Measurements from ENCODE around the gene LEKR1.

LEKR1 gene

DNA sequence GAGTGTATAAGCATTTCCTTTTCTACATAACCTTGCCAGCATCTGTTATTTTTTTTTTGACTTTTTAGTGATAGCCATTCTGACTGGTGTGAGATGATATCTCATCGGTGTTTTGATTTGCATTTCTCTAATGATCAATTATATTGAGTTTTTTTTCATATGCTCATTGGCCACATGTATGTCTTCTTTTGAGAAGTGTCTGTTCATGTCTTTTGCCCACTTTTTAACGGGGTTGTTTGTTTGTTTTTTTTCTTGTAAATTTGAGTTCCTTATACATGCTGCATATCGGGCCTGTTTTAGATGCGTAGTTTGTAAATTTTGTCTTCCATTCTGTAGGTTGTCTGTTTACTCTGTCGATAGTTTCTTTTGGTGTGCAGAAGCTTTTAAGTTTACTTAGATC, 89.2 kb downstream of the LEKR1 start:
- TF ChIP-seq, protein P1, sequence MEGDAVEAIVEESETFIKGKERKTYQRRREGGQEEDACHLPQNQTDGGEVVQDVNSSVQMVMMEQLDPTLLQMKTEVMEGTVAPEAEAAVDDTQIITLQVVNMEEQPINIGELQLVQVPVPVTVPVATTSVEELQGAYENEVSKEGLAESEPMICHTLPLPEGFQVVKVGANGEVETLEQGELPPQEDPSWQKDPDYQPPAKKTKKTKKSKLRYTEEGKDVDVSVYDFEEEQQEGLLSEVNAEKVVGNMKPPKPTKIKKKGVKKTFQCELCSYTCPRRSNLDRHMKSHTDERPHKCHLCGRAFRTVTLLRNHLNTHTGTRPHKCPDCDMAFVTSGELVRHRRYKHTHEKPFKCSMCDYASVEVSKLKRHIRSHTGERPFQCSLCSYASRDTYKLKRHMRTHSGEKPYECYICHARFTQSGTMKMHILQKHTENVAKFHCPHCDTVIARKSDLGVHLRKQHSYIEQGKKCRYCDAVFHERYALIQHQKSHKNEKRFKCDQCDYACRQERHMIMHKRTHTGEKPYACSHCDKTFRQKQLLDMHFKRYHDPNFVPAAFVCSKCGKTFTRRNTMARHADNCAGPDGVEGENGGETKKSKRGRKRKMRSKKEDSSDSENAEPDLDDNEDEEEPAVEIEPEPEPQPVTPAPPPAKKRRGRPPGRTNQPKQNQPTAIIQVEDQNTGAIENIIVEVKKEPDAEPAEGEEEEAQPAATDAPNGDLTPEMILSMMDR (conservative IDR thresholded peaks at IDR 0.05), result no peak
- H3K27ac ChIP-seq, result no peak overlapping the region

GRCh38 chr3:156918746-156919145, 92.6 kb downstream of the LEKR1 start:
- TF ChIP-seq, protein P1 (conservative IDR thresholded peaks at IDR 0.05), result no peak
- no peak overlapping the region for H3K27ac ChIP-seq

GRCh38 chr3:156919818-156920217, 93.7 kb downstream of the LEKR1 start:
- TF ChIP-seq, protein P1 (conservative IDR thresholded peaks at IDR 0.05), result no peak
- no peak overlapping the region for H3K27ac ChIP-seq

GRCh38 chr3:156920399-156920798, 94.2 kb downstream of the LEKR1 start:
- H3K27ac ChIP-seq, result no peak overlapping the region
- TF ChIP-seq, protein P1 (conservative IDR thresholded peaks at IDR 0.05), result no peak

- TF ChIP-seq, protein P1 (conservative IDR thresholded peaks at IDR 0.05), result no peak
- no peak overlapping the region for H3K27ac ChIP-seq
Observed at GRCh38 chr3:156923349-156923748, 97.2 kb downstream of the LEKR1 start.

GRCh38 chr3:156938724-156939123, 112.6 kb downstream of the LEKR1 start:
- H3K27ac ChIP-seq, result no peak overlapping the region
- TF ChIP-seq, protein P1 (conservative IDR thresholded peaks at IDR 0.05), result no peak

DNA sequence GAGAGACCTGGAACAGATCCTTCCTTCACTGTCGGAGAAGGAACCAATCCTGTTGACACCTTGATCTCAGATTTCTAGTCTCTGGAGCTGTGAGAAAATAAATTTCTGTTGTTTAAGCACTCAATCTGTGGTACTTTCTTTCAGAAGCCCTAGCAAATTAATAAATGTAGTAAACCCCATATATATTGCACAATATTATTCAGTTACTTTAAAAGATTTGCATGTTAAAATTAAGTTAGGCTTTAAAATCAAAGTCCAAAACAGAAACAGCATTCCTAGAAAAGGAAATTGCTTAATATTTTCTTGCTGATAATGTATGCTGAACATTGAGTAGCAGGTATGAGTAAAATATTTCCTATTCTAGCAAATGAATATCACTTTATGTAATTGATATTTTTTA, 113.2 kb downstream of the LEKR1 start:
- TF ChIP-seq, protein P1 (conservative IDR thresholded peaks at IDR 0.05), result no peak
- H3K27ac ChIP-seq, result no peak overlapping the region

GRCh38 chr3:156941311-156941710, 115.2 kb downstream of the LEKR1 start:
- H3K27ac ChIP-seq, result no peak overlapping the region
- TF ChIP-seq, protein P1 (conservative IDR thresholded peaks at IDR 0.05), result no peak

All from VCaP (cell line).